Heart right ventricle (tissue), 16 donors: ENCODE measurements around the gene HS6ST3. TPM values are rescaled to one million over a fixed set of nuclear protein-coding genes. Genes with fewer than 3 reads are reported as not detected.

Experiments
- ATAC-seq, 8 donors: fragments of 200-7000 bp; cut with Tn5 transposase; one replicate each; pipeline ENCODE4 v1.9.1; 2020; ENCODE audit warnings: mild to moderate bottlenecking in 8 of 8, moderate library complexity in 8 of 8, moderate number of reproducible peaks in 1 of 8
- DNase-seq, 2 donors: peaks; one replicate each; pipeline ENCODE4 v3.0.0-alpha.2; 2020
- H3K27ac ChIP-seq, 10 donors: fragments of 200-600 bp; sonication (generic) in 2 of 10; one replicate each; pipeline versions ENCODE4 v1.5.0 to v1.8.0; 2020 to 2022; ENCODE audit warnings: mild to moderate bottlenecking in 3 of 10
- H3K27me3 ChIP-seq, 7 donors: fragments of 200-600 bp; one replicate each; pipeline ENCODE4 v1.8.0; 2021 to 2022; ENCODE audit warnings: mild to moderate bottlenecking in 2 of 7
- H3K36me3 ChIP-seq, 9 donors: fragments of 200-600 bp; sonication (generic) in 1 of 9; one replicate each; pipeline versions ENCODE4 v1.5.0 to v1.8.0; 2020 to 2022; ENCODE audit warnings: mild to moderate bottlenecking in 2 of 9
- H3K4me1 ChIP-seq, 9 donors: fragments of 200-600 bp; sonication (generic) in 1 of 9; one replicate each; pipeline versions ENCODE4 v1.5.0 to v1.8.0; 2020 to 2022; ENCODE audit warnings: mild to moderate bottlenecking in 4 of 9
- H3K4me3 ChIP-seq, 10 donors: fragments of 200-600 bp; sonication (generic) in 2 of 10; one replicate each; pipeline versions ENCODE4 v1.5.0 to v1.8.0; 2020 to 2022; ENCODE audit warnings: mild to moderate bottlenecking in 7 of 10, moderate library complexity in 2 of 10
- H3K9me3 ChIP-seq, 11 donors: fragments of 200-600 bp in 10 of 11; sonication (generic) in 2 of 11; one replicate each; pipeline versions ENCODE4 v1.5.0 to v1.8.0; 2013 to 2022; ENCODE audit warnings: mild to moderate bottlenecking in 2 of 11, control low read depth in 1 of 11, moderate library complexity in 1 of 11
- CTCF ChIP-seq, 9 donors: fragments of 200-600 bp; sonication (generic) in 2 of 9; IDR thresholded peaks; one replicate each; pipeline versions ENCODE4 v1.5.0 to v1.8.0; 2021 to 2022; ENCODE audit warnings: antibody characterized with exemption in 9 of 9, mild to moderate bottlenecking in 5 of 9, moderate library complexity in 1 of 9
- WGBS, 2 donors: extraction: QIAGEN DNeasy Blood & Tissue Kit; methylation state at CpG; one replicate each; pipeline ENCODE4 v1.1.7; 2013; ENCODE audit warnings: inconsistent platforms in 1 of 2; 5-methylcytosine and 5-hydroxymethylcytosine counted together
- intact Hi-C, 10 donors: fragments of 100-400 bp; cut with DNase I; formaldehyde crosslinking; loops; one replicate each; pipeline versions ENCODE4 v1.11.1 to v1.14.2; 2022
- polyA plus RNA-seq, 2 donors: library from polyadenylated mRNA; stranded (reverse); fragments of 200-250 nt; gene quantifications; one replicate each; pipeline ENCODE4 v1.2.3, GENCODE V29; 2013
- total RNA-seq, 10 donors: library from RNA; stranded (reverse); fragmentation: NEBNext Ultra II Directional in 3 of 10; extraction: Animal tissue kit (Norgen Biotek cat#: 25700) in 3 of 10; gene quantifications; one replicate each; pipeline versions ENCODE4 v1.2.1 to v1.2.4, GENCODE V29; 2021 to 2023
- donor health status: Arrhythmogenic right ventricular cardiomyopathy.
- donor health status: ischemic (EF 13 %, LVEDD 7.1; RV severe dilation, severe dysfunction).
- donor health status: healthy with polysubstance abuse.
- donor health status: DM: no; HTN: yes; CAD: no.
- donor health status: DM: no; HTN: no; CAD: no.
- donor health status: ischemic (EF 25% LVEDD 6.9; RV normal size, moderate dysfunction).
- donor health status: ischemic (EF 25% LVEDD 5.7; RV mildly dilated, moderate dysfunction).
- donor health status: healthy.
- donor health status: DM: yes; HTN: yes; CAD: no.
- donor health status: Ischemic cardiomyopathy.
- donor health status: ischemic (EF 35%, LVEDD 5.7; RV mildly dilated, moderate dysfunction).
- donor health status: nonischemic (EF 11% LVEDD 7.7; RV severe dilation, severe dysfunction).
- donor health status: DM: yes; HTN: yes; CAD: no.
- donor health status: PGD.
- donor health status: ischemic (EF 29% LVEDD 5.4; RV normal size, mild dysfunction).
- donor health status: nonischemic (EF 23%, LVEDD 6.1; RV moderate dilation, normal function).

The HS6ST3 gene
- total and polyA plus RNA-seq, 12 donors: 0.01 to 7.6 (median 1.2) TPM

DNA sequence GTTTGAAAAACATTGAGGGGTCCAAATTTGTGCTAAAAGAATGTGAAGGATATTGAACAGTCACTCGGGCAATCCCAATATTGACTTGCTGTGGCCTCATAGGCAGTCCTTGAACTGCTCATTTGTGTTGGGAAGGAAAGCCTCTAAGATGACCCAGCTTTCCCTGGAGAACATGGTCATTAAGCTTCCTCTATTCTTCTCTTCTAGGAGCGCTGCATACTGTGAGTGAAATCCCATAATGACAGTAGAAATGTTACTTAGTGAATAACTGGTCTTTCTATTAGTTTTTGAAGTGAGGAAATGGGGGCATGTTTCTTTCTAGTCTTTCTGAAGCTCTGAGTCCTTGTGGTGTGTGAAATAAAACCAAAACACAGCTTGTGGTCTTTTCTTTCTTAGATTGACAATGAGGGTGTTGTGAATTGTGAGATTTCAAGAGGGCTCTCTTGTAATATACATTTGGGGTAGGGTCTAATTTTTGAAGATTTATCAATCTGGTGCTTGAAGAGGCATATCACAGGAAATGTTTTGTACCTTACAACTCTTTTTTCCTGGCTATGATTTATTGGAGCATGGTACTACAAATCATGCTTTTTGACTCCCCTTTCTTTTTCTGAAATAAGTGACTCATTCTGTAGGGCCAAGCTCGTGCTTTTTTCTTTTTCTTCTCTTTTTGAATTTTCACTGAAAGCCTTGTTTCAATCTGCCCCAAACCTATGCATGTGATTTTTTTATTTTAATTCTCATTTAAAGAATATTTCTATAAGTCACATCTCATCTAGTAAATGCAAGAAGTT lies 653.6 kb downstream of the HS6ST3 start:
- ATAC-seq: no peak

GRCh38 chr13:96744367-96745331 lies 654.7 kb downstream of the HS6ST3 start:
- Histone ChIP-seq H3K27me3 (no peaks in the 10 kb centered on the region), H3K4me3 (no peak overlapping the region), H3K4me1 (no peaks in the 10 kb centered on the region), H3K9me3 (peaks cover 0 to 4% (median 0%) of the 10 kb centered on the region in 11 donors), H3K27ac (no peak overlapping the region), H3K36me3 (no peaks in the 10 kb centered on the region)
- intact Hi-C loops: no loop called here
- WGBS, 2 donors: 80 to 87% methylated on average over 5 of the region's 5 CpGs
- no peak for ATAC-seq
- DNase-seq: no peak
- TF ChIP-seq CTCF (IDR thresholded peaks at IDR 0.05): no peak

More for the DNA sequence above, 653.6 kb downstream of the HS6ST3 start:
- WGBS, 2 donors: 71 to 81% methylated on average over 3 of the region's 3 CpGs
- Histone ChIP-seq H3K4me1 (no peaks in the 10 kb centered on the region), H3K36me3 (no peaks in the 10 kb centered on the region), H3K27me3 (no peaks in the 10 kb centered on the region), H3K9me3 (peaks cover 0 to 4% (median 0%) of the 10 kb centered on the region in 11 donors), H3K27ac (no peak overlapping the region), H3K4me3 (no peak overlapping the region)
- DNase-seq: no peak
- intact Hi-C loops: no loop called here
- no peak for TF ChIP-seq CTCF (IDR thresholded peaks at IDR 0.05)

- no peak for ATAC-seq
- H3K9me3 ChIP-seq: no peaks in the 10 kb centered on the region
- H3K4me1 ChIP-seq: no peaks in the 10 kb centered on the region
- H3K27ac ChIP-seq: no peak overlapping the region
- DNase-seq: no peak
- intact Hi-C loops: no loop called here
- no peak overlapping the region for H3K4me3 ChIP-seq
- TF ChIP-seq CTCF (IDR thresholded peaks at IDR 0.05): no peak
- H3K27me3 ChIP-seq: no peaks in the 10 kb centered on the region
- WGBS, 2 donors: 82 to 95% methylated on average over 1 of the region's 1 CpG
- H3K36me3 ChIP-seq: no peaks in the 10 kb centered on the region
Measured at GRCh38 chr13:96746886-96747285, 657.0 kb downstream of the HS6ST3 start.

DNA sequence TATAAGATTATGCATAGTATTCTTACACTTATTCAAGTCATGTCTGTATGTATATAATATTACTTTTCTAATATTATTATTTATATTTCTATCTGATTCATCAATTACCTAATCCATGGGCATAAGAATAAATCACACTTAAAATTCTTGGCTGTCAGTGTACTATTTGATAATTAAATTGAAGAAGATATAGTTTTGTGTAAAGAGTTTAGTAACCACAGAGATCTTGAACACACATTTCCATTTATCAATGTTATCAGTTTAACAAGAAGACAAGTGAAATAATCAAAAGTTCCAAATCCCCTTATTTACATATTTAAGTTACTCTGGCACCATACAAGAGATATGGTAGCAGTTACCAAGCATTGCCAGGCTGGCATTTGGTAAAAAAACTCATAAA lies 659.9 kb downstream of the HS6ST3 start:
- no peaks in the 10 kb centered on the region for H3K36me3 ChIP-seq
- H3K27me3 ChIP-seq: no peaks in the 10 kb centered on the region
- no peak for ATAC-seq
- TF ChIP-seq CTCF (IDR thresholded peaks at IDR 0.05): no peak
- intact Hi-C loops: no loop called here
- DNase-seq: no peak
- H3K4me3 ChIP-seq: no peak overlapping the region
- H3K4me1 ChIP-seq: no peaks in the 10 kb centered on the region
- H3K27ac ChIP-seq: no peak overlapping the region
- no peaks in the 10 kb centered on the region for H3K9me3 ChIP-seq
